ENCODE results near the gene CEACAM3.

DNA sequence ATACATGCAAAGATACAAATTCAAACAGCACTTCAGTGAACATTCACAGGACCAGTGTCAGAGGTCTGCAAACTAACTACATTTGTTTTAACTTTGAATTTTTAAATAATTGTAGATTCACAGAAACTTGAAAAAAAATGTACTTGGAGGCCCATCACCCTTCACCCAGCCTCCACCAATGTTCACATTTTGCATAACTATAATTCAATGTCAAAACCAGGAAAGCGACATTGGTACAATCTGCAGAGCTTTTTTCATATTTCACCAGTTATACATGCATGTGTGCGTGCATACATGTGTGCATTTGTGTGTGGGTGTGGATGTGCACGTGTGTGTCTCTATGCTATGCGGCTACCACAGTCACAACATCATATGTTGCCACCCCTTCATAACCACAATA is 18.9 kb downstream of the CEACAM3 start:
- TF ChIP-seq, protein P1, sequence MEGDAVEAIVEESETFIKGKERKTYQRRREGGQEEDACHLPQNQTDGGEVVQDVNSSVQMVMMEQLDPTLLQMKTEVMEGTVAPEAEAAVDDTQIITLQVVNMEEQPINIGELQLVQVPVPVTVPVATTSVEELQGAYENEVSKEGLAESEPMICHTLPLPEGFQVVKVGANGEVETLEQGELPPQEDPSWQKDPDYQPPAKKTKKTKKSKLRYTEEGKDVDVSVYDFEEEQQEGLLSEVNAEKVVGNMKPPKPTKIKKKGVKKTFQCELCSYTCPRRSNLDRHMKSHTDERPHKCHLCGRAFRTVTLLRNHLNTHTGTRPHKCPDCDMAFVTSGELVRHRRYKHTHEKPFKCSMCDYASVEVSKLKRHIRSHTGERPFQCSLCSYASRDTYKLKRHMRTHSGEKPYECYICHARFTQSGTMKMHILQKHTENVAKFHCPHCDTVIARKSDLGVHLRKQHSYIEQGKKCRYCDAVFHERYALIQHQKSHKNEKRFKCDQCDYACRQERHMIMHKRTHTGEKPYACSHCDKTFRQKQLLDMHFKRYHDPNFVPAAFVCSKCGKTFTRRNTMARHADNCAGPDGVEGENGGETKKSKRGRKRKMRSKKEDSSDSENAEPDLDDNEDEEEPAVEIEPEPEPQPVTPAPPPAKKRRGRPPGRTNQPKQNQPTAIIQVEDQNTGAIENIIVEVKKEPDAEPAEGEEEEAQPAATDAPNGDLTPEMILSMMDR (IDR thresholded peaks at IDR 0.05), result no peak
- TF ChIP-seq EP300 (IDR thresholded peaks at IDR 0.05), result no peak
- TF ChIP-seq POLR2A (IDR thresholded peaks at IDR 0.05; ENCODE audit: low read depth), result no peak
- TF ChIP-seq POLR2AphosphoS5 (IDR thresholded peaks at IDR 0.05), result no peak

Measured in esophagus muscularis mucosa (tissue), 4 donors.